ENCODE data around the gene CCHCR1.

CCHCR1 gene

GRCh38 chr6:31107052-31107451 is 50.5 kb downstream of the CCHCR1 start:
- no peak for TF ChIP-seq ZNF70 (CRISPR knock-in tag; IDR thresholded peaks at IDR 0.05)

GRCh38 chr6:31103136-31103535 is 54.5 kb downstream of the CCHCR1 start:
- no peak for ATAC-seq
- TF ChIP-seq CSDC2 (CRISPR knock-in tag; IDR thresholded peaks at IDR 0.05) (no peak), PATZ1 (CRISPR knock-in tag; IDR thresholded peaks at IDR 0.05; ENCODE audit: borderline replicate concordance) (no peak), TSHZ2 (CRISPR knock-in tag; IDR thresholded peaks at IDR 0.05) (no peak), CSRNP3 (CRISPR knock-in tag; IDR thresholded peaks at IDR 0.05) (no peak), ISL1 (CRISPR knock-in tag; IDR thresholded peaks at IDR 0.05) (no peak), ZFP3 (CRISPR knock-in tag; IDR thresholded peaks at IDR 0.05) (no peak), BACH2 (CRISPR knock-in tag; IDR thresholded peaks at IDR 0.05; ENCODE audit: borderline replicate concordance) (no peak), ZNF8 (CRISPR knock-in tag; IDR thresholded peaks at IDR 0.05) (no peak), PPARA (CRISPR knock-in tag; IDR thresholded peaks at IDR 0.05; ENCODE audit: borderline replicate concordance) (no peak), RARB (CRISPR knock-in tag; IDR thresholded peaks at IDR 0.05) (no peak), ZFP30 (CRISPR knock-in tag; IDR thresholded peaks at IDR 0.05) (no peak), CREB5 (CRISPR knock-in tag; IDR thresholded peaks at IDR 0.05; ENCODE audit: low read depth) (no peak), SNAI2 (CRISPR knock-in tag; IDR thresholded peaks at IDR 0.05) (no peak), GLIS3 (CRISPR knock-in tag; IDR thresholded peaks at IDR 0.05) (no peak), ZNF565 (CRISPR knock-in tag; conservative IDR thresholded peaks at IDR 0.05; ENCODE audit: low read depth) (no peak), ZNF70 (CRISPR knock-in tag; IDR thresholded peaks at IDR 0.05) (no peak), ZC3H10 (CRISPR knock-in tag; IDR thresholded peaks at IDR 0.05) (no peak), TOX (CRISPR knock-in tag; IDR thresholded peaks at IDR 0.05; ENCODE audit: borderline replicate concordance) (no peak)

More at GRCh38 chr6:31107052-31107451, 50.5 kb downstream of the CCHCR1 start:
- ATAC-seq, result no peak

- no peak for TF ChIP-seq ZC3H10 (CRISPR knock-in tag; IDR thresholded peaks at IDR 0.05)
- no peak for TF ChIP-seq ZFP3 (CRISPR knock-in tag; IDR thresholded peaks at IDR 0.05)
- no peak for TF ChIP-seq BACH2 (CRISPR knock-in tag; IDR thresholded peaks at IDR 0.05; ENCODE audit: borderline replicate concordance)
- no peak for TF ChIP-seq ESRRG (CRISPR knock-in tag; IDR thresholded peaks at IDR 0.05)
- TF ChIP-seq TCF4 (CRISPR knock-in tag; IDR thresholded peaks at IDR 0.05; ENCODE audit: borderline replicate concordance), result no peak
- TF ChIP-seq CSDC2 (CRISPR knock-in tag; IDR thresholded peaks at IDR 0.05), result no peak
- TF ChIP-seq ZFP30 (CRISPR knock-in tag; IDR thresholded peaks at IDR 0.05), result no peak
- no peak for TF ChIP-seq PATZ1 (CRISPR knock-in tag; IDR thresholded peaks at IDR 0.05; ENCODE audit: borderline replicate concordance)
- no peak for TF ChIP-seq ZNF565 (CRISPR knock-in tag; conservative IDR thresholded peaks at IDR 0.05; ENCODE audit: low read depth)
- TF ChIP-seq ZNF8 (CRISPR knock-in tag; IDR thresholded peaks at IDR 0.05), result no peak
- TF ChIP-seq RARB (CRISPR knock-in tag; IDR thresholded peaks at IDR 0.05), result no peak
- no peak for TF ChIP-seq ARNTL (CRISPR knock-in tag; IDR thresholded peaks at IDR 0.05; ENCODE audit: borderline replicate concordance, low read depth)
- no peak for ATAC-seq
Observed at GRCh38 chr6:31098449-31098938, 59.1 kb downstream of the CCHCR1 start.
